ENCODE data around the gene AQP5. TPM values are rescaled to one million over a fixed set of nuclear protein-coding genes. Genes with fewer than 3 reads are reported as not detected.

The AQP5 gene
- total and polyA plus RNA-seq, 2 of the 8 experiments (the other 6 are each of a cell fraction or from before 2014, with no cell fraction given): 2.5 to 3.2 TPM

- TF ChIP-seq BCL11A (IDR thresholded peaks at IDR 0.05; ENCODE audit: low read depth in 2 of 2, low read length in 2 of 2) (no peak), KDM4A (IDR thresholded peaks at IDR 0.05; ENCODE audit: low read depth, low read length, severe bottlenecking) (no peak), CEBPB (IDR thresholded peaks at IDR 0.05; ENCODE audit: low read depth, low read length) (no peak)
Observed at GRCh38 chr12:49967777-49968250, 6.1 kb downstream of the AQP5 start (continued).

Measured in H1 (cell line).